ENCODE results near the gene SAP30BP. TPM values are rescaled to one million over a fixed set of nuclear protein-coding genes. Genes with fewer than 3 reads are reported as not detected.

Gene SAP30BP
- total RNA-seq, 2 donors from 2014 or later: 47.2 to 73.8 TPM

DNA sequence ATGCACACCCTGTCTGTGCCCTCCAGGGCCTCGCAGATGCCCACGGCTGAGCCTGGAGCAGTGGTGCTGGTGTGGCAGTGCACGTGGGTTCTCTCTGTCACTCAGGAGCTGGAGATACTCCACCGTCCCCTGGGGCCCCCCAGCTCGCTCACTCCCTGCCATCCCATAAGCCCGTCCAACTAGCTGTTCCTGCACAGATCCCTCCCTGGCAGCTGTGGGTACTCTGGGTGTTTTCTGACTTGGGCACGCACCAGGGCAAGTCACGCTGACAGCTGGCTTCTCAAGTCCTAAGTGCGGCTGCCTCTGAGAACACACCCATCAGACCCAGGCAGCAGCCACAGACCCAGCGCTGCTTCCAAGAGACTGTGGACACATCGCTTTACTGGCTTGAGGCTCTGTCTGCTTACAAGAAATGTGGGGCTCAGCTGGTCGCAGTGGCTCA, 28.7 kb downstream of the SAP30BP start:
- Histone ChIP-seq H3K27ac (peak overlapping the region in 3 of 4 donors; percentile 86 to 91 (median 88)), H3K4me1 (peaks cover 93% of the 10 kb centered on the region), H3K27me3 (no peaks in the 10 kb centered on the region), H3K9me3 (no peaks in the 10 kb centered on the region), H3K36me3 (replicated peaks in 1 of 2; ENCODE audit: insufficient read depth in 1 of 2, low read depth in 2 of 2) (peaks cover 0 to 3% of the 10 kb centered on the region in 2 donors), H3K4me3 (no peak overlapping the region)
- TF ChIP-seq, protein P1, sequence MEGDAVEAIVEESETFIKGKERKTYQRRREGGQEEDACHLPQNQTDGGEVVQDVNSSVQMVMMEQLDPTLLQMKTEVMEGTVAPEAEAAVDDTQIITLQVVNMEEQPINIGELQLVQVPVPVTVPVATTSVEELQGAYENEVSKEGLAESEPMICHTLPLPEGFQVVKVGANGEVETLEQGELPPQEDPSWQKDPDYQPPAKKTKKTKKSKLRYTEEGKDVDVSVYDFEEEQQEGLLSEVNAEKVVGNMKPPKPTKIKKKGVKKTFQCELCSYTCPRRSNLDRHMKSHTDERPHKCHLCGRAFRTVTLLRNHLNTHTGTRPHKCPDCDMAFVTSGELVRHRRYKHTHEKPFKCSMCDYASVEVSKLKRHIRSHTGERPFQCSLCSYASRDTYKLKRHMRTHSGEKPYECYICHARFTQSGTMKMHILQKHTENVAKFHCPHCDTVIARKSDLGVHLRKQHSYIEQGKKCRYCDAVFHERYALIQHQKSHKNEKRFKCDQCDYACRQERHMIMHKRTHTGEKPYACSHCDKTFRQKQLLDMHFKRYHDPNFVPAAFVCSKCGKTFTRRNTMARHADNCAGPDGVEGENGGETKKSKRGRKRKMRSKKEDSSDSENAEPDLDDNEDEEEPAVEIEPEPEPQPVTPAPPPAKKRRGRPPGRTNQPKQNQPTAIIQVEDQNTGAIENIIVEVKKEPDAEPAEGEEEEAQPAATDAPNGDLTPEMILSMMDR (IDR thresholded peaks at IDR 0.05): no peak
- TF ChIP-seq POLR2A (IDR thresholded peaks at IDR 0.05): no peak
- WGBS, 2 donors: 85 to 99% methylated on average over 9 to 12 of the region's 12 CpGs
- no peak for ATAC-seq
- intact Hi-C loops (cut with DNase I): no loop called here
- no peak for DNase-seq

DNA sequence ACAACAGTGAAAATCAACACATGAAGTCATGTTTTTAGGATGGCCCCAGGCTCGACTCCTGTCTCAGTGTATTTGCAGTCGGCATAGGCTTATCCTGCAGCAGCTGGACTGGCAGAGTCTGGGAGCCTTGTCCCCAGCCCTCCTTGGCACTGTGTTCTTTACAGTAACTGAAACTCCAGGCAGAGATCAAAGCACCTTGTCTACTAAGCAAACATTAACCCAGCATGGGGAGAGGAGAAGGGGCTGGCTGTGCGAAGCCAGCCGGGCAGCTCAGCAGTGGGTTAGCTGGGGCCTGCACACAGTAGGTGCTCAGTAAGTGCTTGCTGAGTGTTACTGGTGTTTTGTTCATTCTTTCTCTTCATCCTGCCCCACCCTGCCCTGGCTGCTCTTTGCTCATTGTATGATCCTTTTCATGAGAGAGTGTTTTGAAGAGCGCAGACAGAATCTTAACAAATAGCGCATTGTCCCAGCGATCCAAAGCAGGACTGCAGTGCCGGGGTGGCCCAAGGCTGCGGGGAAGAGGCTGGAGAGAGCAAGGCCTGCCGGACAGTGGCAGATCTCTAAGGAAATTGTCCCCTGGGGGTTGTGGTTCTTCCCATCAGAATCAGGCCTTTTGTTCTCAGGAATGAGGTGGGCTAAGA, 30.6 kb downstream of the SAP30BP start:
- H3K4me3 ChIP-seq: no peak overlapping the region
- peaks cover 85% of the 10 kb centered on the region for H3K4me1 ChIP-seq
- peak; percentile 75 to 82 (median 78) for DNase-seq
- peak; percentile 79 for ATAC-seq
- WGBS, 2 donors: 35 to 41% methylated on average over 9 to 10 of the region's 10 CpGs
- TF ChIP-seq, protein P1 (IDR thresholded peaks at IDR 0.05): no peak
- peak in 1 of 3 donors; percentile 3 for TF ChIP-seq POLR2A (IDR thresholded peaks at IDR 0.05)
- H3K27me3 ChIP-seq: no peaks in the 10 kb centered on the region
- peak overlapping the region; percentile 76 to 91 (median 88) for H3K27ac ChIP-seq
- intact Hi-C loops (cut with DNase I): no loop called here
- peaks cover 0 to 6% of the 10 kb centered on the region in 2 donors for H3K36me3 ChIP-seq (replicated peaks in 1 of 2; ENCODE audit: insufficient read depth in 1 of 2, low read depth in 2 of 2)
- H3K9me3 ChIP-seq: no peaks in the 10 kb centered on the region

DNA sequence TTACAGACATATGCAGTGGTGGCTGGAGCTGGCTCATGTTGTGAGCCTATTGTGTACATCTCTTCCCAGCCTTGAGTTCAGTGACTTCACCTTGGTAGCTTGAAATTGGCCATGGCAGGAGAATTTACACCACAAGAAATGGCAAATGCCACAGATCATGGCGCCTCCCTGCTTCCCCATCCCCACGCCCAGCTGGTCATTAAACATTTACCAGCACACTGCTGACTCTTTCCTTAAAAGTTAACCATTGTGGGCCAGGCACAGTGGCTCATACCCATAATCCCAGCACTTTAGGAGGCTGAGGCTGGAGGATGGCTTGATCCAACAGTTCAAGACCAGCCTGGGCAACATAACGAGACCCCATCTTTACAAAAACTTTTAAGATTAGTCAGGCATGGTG, 31.5 kb downstream of the SAP30BP start:
- DNase-seq: no peak
- Histone ChIP-seq H3K27ac (peak overlapping the region; percentile 19 to 91 (median 88)), H3K4me1 (peaks cover 76% of the 10 kb centered on the region), H3K36me3 (replicated peaks in 1 of 2; ENCODE audit: insufficient read depth in 1 of 2, low read depth in 2 of 2) (peaks cover 9 to 12% of the 10 kb centered on the region in 2 donors), H3K27me3 (no peaks in the 10 kb centered on the region), H3K4me3 (no peak overlapping the region), H3K9me3 (no peaks in the 10 kb centered on the region)
- ATAC-seq: no peak
- intact Hi-C loops (cut with DNase I): no loop called here
- 50 to 61% methylated on average over 3 of the region's 3 CpGs for WGBS, 2 donors
- TF ChIP-seq, protein P1 (IDR thresholded peaks at IDR 0.05): no peak
- TF ChIP-seq POLR2A (IDR thresholded peaks at IDR 0.05): no peak

DNA sequence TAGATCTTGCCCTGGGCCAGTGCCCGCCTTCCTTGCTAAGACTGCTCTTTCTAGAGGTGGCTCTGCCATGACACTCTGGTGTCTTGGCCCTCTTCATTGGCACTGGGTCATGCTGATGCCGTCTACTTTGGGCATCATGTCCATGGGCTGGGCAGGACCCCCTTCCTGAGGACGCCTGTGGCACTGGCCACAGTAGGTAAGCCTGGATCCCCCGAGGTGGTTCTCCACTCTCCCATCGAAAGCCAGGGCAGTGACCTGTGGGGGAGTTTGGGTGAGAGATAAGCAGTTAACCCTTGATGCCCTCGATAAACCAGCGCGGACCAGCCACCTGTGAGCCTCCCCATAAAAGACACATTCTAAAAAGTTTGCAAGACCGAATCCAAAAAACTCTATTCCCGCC, 34.1 kb downstream of the SAP30BP start:
- DNase-seq (no peak), ATAC-seq (no peak)
- peak overlapping the region in 2 of 4 donors; percentile 88 to 91 for H3K27ac ChIP-seq
- intact Hi-C loops (cut with DNase I): no loop called here
- WGBS, 2 donors: 79 to 82% methylated on average over 10 of the region's 10 CpGs
- peaks cover 18 to 27% of the 10 kb centered on the region in 2 donors for H3K36me3 ChIP-seq (replicated peaks in 1 of 2; ENCODE audit: insufficient read depth in 1 of 2, low read depth in 2 of 2)
- H3K27me3 ChIP-seq: no peaks in the 10 kb centered on the region
- H3K4me3 ChIP-seq: no peak overlapping the region
- no peaks in the 10 kb centered on the region for H3K9me3 ChIP-seq
- TF ChIP-seq POLR2A (IDR thresholded peaks at IDR 0.05): no peak
- TF ChIP-seq, protein P1 (IDR thresholded peaks at IDR 0.05): no peak
- H3K4me1 ChIP-seq: peaks cover 52% of the 10 kb centered on the region

DNA sequence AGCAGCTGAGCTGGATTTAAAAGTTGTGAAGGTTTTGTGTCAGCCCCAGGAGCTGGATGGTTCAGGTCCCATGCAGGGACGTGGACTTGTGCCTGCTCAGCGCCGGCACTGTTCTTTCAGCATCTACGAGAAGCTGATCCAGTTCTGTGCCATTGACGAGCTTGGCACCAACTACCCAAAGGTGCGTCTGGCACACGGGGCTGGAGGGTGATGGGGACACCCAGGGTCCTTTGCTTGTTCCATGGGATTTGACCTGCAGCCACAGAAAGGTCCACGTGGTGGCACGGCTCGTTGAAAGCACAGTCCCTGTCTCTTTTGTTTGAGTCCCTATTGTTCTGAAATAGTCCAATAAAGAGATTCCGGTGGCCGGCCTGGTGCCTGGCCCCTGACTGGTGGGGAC, 36.1 kb downstream of the SAP30BP start:
- Histone ChIP-seq H3K27ac (no peak overlapping the region), H3K36me3 (replicated peaks in 1 of 2; ENCODE audit: insufficient read depth in 1 of 2, low read depth in 2 of 2) (peaks cover 23 to 35% of the 10 kb centered on the region in 2 donors), H3K4me1 (peaks cover 33% of the 10 kb centered on the region), H3K9me3 (no peaks in the 10 kb centered on the region), H3K4me3 (no peak overlapping the region), H3K27me3 (no peaks in the 10 kb centered on the region)
- intact Hi-C loops (cut with DNase I): no loop called here
- WGBS, 2 donors: 92 to 97% methylated on average over 10 to 12 of the region's 12 CpGs
- DNase-seq: no peak
- ATAC-seq: no peak
- TF ChIP-seq POLR2A (IDR thresholded peaks at IDR 0.05): no peak
- TF ChIP-seq, protein P1 (IDR thresholded peaks at IDR 0.05): no peak

Measured in body of pancreas (tissue), 4 donors.